A549 treated with GW870086 at 1 μM for 4 hours (cell line): ENCODE data around the gene RNU1-4. TPM values are rescaled to one million over a fixed set of nuclear protein-coding genes. Genes with fewer than 3 reads are reported as not detected.

Experiments used
- total RNA-seq: library from RNA; stranded (reverse); fragments of 200-300 nt; extraction: Qiagen RNA extraction; gene quantifications from 5 replicates; pipeline ENCODE4 v1.2.3, GENCODE V29; 2022; ENCODE audit warnings: low read depth

RNU1-4 gene
- 36.3 TPM in 1 of 5 replicates, not detected in the others for total RNA-seq

DNA sequence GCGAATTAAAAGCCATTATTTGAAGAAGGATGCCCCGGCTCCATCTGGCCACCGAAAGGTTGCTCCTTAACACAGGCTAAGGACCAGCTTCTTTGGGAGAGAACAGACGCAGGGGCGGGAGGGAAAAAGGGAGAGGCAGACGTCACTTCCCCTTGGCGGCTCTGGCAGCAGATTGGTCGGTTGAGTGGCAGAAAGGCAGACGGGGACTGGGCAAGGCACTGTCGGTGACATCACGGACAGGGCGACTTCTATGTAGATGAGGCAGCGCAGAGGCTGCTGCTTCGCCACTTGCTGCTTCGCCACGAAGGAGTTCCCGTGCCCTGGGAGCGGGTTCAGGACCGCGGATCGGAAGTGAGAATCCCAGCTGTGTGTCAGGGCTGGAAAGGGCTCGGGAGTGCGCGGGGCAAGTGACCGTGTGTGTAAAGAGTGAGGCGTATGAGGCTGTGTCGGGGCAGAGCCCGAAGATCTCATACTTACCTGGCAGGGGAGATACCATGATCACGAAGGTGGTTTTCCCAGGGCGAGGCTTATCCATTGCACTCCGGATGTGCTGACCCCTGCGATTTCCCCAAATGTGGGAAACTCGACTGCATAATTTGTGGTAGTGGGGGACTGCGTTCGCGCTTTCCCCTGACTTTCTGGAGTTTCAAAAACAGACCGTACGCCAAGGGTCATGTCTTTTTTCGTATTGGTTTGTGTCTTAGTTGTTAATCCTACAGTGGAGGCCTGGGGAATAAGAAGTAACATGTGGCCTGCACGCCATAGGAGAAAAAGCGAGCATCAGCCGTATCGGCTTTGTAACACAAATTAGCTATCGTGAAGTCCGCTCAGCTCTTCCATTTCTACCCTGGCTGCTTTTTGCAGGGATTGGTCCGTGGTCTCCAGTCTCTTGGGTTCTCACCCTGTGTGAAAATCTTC is at the start of gene RNU1-4:
RNU1-4 (plus strand) TSS at position 470 of the 918 bp plus-strand sequence.

Other genes starting within 250 kb of the RNU1-4 start
- gene RNU1-1, start 226.2 kb upstream of the RNU1-4 start, total RNA-seq, result 36.3 TPM in 1 of 5 replicates, not detected in the others
- 16.0 to 24.3 TPM (median 21.1 TPM) in 5 replicates for gene NBPF1, start 127.0 kb upstream of the RNU1-4 start, total RNA-seq
- 36.3 TPM in 1 of 5 replicates, not detected in the others for gene RNU1-3, start 73.6 kb upstream of the RNU1-4 start, total RNA-seq
- 36.3 TPM in 1 of 5 replicates, not detected in the others for gene RNU1-2, start 155.5 kb downstream of the RNU1-4 start, total RNA-seq
- gene CROCC, start 181.4 kb downstream of the RNU1-4 start, total RNA-seq, result 7.4 to 8.4 TPM (median 7.7 TPM) in 5 replicates
- 0.41 to 0.92 TPM (median 0.60 TPM) in 5 replicates for gene MFAP2, start 240.1 kb downstream of the RNU1-4 start, total RNA-seq